8988T (cell line): ENCODE data around the gene NUP210.
"Not testable (repeated sequence)": the region's sequence is repeated elsewhere in the genome, so short reads cannot be mapped to it uniquely, and the experiment has no call there.

ENCODE experiments used
- DNase-seq: peaks from one replicate; pipeline ENCODE4 v3.0.0; 2011

The NUP210 gene

GRCh38 chr3:13405614-13406013 lies 14.5 kb downstream of the NUP210 start:
- no peak for DNase-seq

- DNase-seq = no peak
Measured at GRCh38 chr3:13404626-13405452, 15.3 kb downstream of the NUP210 start.

GRCh38 chr3:13403847-13404246 lies 16.3 kb downstream of the NUP210 start:
- no peak for DNase-seq

GRCh38 chr3:13403213-13403819 lies 16.8 kb downstream of the NUP210 start:
- no peak for DNase-seq

DNA sequence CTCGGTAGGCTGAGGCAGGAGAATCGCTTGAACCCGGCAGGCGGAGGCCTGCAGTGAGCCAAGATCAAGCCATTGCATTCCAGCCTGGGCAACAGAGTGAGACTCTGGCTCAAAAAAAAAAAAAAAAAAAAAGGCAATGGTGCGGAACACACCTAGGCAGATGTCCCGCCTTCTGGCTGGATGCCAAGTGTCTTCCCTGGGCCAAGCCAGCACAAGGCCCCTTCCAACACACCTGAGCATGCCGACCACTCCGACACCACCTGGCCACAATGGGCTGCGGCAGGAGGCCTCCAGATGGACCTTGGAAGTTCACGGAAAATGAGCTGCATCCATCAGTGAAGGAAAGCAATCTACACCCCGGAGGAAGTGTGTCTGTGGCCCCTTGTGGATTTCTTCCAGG lies 19.0 kb downstream of the NUP210 start:
- DNase-seq = no peak

GRCh38 chr3:13400114-13400673 lies 19.9 kb downstream of the NUP210 start:
- DNase-seq = no peak

GRCh38 chr3:13399603-13400002 lies 20.5 kb downstream of the NUP210 start:
- no peak for DNase-seq

- no peak for DNase-seq
Measured at GRCh38 chr3:13397316-13397715, 22.8 kb downstream of the NUP210 start.

- no peak for DNase-seq
Measured at GRCh38 chr3:13394363-13394762, 25.8 kb downstream of the NUP210 start.

GRCh38 chr3:13393427-13394360 lies 26.4 kb downstream of the NUP210 start:
- no peak for DNase-seq

GRCh38 chr3:13391308-13391707 lies 28.8 kb downstream of the NUP210 start:
- DNase-seq = no peak

DNA sequence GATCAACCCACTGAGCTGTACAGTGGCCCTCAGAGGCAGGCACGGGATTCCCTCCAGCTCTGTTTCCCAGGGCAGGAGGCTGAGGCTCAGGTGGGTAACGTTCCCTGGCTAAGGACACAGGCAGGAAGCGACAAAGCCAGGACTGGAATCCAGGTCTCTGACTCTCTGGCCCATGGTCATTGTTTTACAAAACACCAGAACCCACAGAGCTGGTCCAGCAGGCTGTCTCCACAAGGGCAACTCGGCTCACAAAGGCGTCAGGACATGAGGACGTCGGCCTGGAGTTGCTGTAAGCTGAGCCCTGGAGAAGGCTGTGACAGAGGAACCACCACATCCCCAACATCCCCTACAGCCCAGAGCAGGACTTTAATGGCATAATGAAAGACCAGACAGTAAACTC lies 30.7 kb downstream of the NUP210 start:
- no peak for DNase-seq

- DNase-seq = no peak
Measured at GRCh38 chr3:13388816-13389215, 31.3 kb downstream of the NUP210 start.

DNA sequence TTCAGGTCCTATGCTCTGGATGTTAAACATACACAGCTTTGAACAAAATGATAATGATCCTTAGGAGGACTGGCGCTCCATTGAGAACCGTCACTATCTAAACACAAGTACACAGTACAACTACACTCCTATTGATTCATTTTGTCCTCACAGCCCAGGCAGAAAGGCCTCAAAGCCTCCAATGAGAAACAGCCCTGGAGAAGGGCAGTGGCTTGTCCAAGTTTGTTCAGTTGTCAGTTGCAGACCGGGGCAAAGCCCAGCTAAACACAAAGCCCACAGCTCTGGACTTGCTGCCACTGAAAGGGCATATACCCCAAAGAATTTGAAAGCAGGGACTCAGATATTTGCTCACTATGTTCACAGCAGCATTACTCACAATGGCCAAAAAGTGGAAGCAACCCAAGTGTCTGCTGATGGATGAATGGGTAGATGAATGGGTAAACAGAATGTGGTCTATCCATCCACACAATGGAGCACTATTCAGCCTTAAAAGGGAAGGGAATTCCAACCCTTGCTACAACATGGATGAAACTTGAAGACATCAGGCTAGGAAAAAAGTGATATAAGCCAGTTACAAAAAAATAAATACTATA lies 34.7 kb downstream of the NUP210 start:
- no peak for DNase-seq

- DNase-seq = no peak
Measured at GRCh38 chr3:13380971-13381370, 39.2 kb downstream of the NUP210 start.

- DNase-seq = no peak
Measured at GRCh38 chr3:13379201-13379830, 40.8 kb downstream of the NUP210 start.

GRCh38 chr3:13378155-13378554 lies 42.0 kb downstream of the NUP210 start:
- DNase-seq = no peak

DNA sequence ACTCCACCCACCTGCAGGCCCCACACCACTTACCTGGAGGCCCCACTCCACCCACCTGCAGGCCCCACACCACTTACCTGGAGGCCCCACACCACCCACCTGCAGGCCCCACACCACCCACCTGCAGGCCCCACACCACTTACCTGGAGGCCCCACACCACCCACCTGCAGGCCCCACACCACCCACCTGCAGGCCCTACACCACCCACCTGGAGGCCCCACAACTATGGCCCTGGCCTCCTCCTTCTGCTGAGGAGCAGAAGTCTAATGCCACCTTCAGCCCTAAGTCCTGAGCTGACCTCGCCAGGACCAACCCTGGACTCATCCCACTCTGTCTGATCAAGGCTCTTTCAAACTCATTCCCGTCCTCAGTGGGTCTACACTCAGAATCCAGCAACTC lies 42.4 kb downstream of the NUP210 start:
- not testable (repeated sequence) for DNase-seq

GRCh38 chr3:13377021-13377420 lies 43.1 kb downstream of the NUP210 start:
- no peak for DNase-seq

- no peak for DNase-seq
Measured at GRCh38 chr3:13376091-13376490, 44.0 kb downstream of the NUP210 start.

- no peak for DNase-seq
Measured at GRCh38 chr3:13375464-13375863, 44.7 kb downstream of the NUP210 start.

- DNase-seq = no peak
Measured at GRCh38 chr3:13373975-13374586, 46.0 kb downstream of the NUP210 start.
